GM23248 (cell line): ENCODE data around the gene NCKIPSD.

ENCODE experiments used
- EZH2 ChIP-seq: fragments of 200-600 bp; sonication (generic); IDR thresholded peaks from 2 replicates; pipeline ENCODE4 v1.6.1; 2018; ENCODE audit warnings: antibody characterized with exemption, mild to moderate bottlenecking; ENCODE audit not compliant: insufficient read depth, poor library complexity, severe bottlenecking
- EZH2phosphoT487 ChIP-seq: fragments of 200-600 bp; sonication (generic); IDR thresholded peaks from 2 replicates; pipeline ENCODE4 v1.6.1; 2018; ENCODE audit warnings: antibody characterized with exemption, moderate library complexity, mild to moderate bottlenecking, low read depth; ENCODE audit not compliant: insufficient read depth

- TF ChIP-seq EZH2phosphoT487 (no peak), EZH2 (no peak)
Observed at GRCh38 chr3:48674505-48674904, 11.2 kb downstream of the NCKIPSD start.
